Pons (tissue), 1 donor: ENCODE results near the gene CEP120.
A peak's percentile ranks its signal among the peaks of the same experiment; 100 is the strongest.
"Not testable (repeated sequence)": the region's sequence is repeated elsewhere in the genome, so short reads cannot be mapped to it uniquely, and the experiment has no call there.

ENCODE experiments used
- DNase-seq: peaks from one replicate; pipeline ENCODE4 v3.0.0-alpha.2; 2016; ENCODE audit warnings: low spot score

The CEP120 gene

GRCh38 chr5:123438902-123439301, 15.7 kb upstream of the CEP120 start:
- DNase-seq, result no peak

- DNase-seq, result no peak
Measured at GRCh38 chr5:123438244-123438643, 15.0 kb upstream of the CEP120 start.

GRCh38 chr5:123436201-123436600, 13.0 kb upstream of the CEP120 start:
- DNase-seq, result no peak

GRCh38 chr5:123434796-123435195, 11.6 kb upstream of the CEP120 start:
- DNase-seq, result no peak

DNA sequence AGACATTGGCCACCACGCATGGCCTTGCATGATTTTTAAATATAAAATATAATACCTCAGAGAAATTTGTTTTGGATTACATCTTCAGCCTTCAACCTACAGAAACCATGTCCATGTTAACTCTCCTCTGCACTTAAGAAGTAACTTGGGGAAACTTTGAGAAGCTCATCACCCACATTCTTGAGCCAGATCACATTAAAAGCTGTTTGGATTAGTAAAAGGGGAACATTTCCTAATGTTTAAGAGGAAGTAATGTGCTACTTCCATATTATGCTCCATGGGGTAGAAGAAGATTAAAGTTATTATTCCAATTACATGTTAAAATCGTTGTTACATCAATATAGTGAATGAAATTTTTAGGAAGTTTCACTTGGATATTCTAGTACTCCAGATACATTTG, 10.4 kb upstream of the CEP120 start:
- DNase-seq, result no peak

DNA sequence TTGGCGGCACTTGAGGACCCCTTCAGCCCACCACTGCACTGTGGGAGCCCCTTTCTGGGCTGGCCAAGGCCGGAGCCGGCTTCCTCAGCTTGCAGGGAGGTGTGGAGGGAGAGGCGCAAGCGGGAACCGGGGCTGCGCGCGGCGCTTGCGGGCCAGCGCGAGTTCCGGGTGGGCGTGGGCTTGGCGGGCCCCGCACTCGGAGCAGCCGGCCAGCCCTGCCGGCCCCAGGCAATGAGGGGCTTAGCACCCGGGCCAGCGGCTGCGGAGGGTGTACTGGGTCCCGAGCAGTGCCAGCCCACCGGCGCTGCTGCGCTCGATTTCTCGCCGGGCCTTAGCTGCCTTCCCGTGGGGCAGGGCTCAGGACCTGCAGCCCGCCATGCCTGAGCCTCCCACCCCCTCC, 7.2 kb upstream of the CEP120 start:
- DNase-seq, result not testable (repeated sequence)

DNA sequence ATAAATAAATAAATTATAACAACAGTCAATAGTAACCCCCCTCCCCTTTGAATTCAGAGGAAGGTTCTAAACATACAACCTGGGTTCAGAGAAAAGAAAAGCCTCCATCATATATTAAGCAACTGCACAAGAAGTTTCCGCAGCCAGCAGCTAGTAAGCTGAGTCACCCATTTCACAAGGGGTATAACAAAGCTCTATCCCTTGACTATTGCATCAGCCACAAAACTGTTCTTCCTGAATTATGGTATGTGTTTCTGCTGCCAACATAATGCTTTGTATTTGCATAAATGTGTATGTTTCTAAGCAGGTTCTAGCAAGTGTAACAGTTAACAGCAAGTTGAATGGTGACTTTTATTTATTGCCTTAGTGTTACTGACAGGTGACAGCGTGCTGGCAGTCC, 6.8 kb upstream of the CEP120 start:
- no peak for DNase-seq

DNA sequence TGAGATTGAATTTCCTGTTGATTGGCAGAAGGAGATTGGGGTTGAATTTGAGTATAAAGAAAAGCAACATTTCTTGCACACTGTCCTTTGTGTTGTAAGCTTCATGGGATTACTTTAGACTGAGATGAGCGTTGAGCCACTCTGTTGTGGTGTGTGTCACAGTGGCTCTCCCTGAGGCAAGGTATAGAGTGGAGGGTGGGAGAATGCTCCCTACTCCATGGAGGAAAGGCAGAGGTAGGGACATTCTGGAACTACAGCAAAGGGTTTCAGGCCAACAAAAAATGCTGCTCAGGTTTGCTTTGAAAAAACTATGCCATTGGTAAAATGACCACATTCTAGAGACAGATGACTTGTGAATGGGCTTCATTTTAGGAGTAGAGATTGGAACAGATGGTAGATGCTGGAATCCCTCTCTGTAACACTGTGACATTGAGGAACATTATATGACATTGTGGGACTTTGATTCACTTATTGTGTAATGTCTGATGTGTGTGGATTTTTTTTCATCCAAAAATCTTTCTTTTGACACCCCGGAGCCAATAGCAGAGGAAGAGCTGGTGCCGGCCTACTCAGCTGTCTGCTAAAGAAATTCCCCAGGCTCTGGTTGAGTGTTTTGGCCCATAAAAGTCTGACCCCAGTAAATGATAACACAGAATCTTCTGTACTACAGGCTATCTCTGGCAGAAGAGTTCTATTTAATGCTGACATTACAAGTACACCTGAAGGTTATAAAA, 6.2 kb upstream of the CEP120 start:
- DNase-seq, result no peak

GRCh38 chr5:123428521-123429220, 5.5 kb upstream of the CEP120 start:
- no peak for DNase-seq

DNA sequence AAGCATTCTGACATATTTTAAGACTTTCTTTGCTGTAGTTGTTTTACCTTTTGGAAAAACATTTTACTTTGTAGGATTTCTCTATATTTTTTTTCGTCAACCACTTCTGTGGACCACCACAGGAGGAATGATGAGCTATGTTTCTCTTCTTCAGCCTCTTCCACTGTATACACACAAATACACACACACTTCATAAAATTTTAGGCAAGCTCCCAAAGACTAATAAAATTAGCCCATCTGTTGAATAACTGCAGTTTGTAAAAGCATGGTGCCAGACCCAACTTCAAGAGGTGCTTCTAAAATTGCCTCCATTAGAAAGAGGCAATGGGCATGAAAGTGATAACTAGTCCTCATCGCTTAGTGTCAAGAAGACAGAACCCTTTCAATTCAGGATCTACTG, 4.1 kb upstream of the CEP120 start:
- DNase-seq, result no peak

GRCh38 chr5:123425431-123425830, 2.2 kb upstream of the CEP120 start:
- DNase-seq, result no peak

DNA sequence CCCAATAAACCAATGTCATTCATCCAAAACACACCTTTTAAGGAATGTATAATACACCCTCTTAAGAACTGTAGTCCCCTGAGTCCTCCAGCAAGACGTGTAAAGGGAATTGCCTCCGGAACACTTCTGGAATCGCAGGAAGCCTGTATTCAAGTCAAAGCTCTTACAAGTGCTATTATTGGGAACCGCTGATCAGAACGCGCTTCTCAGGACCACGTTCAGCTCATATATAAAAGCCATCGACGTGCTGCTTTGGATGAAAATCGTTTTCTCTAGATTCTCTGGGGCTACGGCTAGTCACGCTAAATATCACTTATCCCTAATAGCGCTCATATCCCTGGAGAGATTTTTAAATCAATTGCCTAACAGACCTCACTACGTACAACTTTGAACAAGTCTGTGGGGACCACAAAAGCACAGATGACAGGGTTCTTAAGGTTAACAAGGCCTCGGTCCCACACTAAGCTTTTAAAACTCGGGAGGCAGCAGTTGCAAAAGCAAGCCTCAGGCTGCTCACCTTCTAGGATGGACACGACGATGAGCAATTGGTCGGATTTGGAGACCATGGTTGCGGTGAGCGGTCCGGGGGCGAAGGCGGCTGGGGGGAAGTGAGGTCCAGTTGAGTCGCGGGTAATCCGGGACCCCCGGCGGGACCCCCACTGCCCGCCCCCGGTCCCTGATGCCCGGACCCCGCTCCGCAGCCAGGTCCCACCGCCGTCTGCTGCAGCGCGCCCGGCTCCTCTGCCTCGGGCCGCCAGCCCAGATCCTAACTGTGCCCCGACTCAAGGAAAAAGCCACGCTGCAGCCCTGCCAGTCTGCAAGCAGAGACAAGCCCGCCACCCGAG, 548 bp downstream of the CEP120 start:
- peak; percentile 49 for DNase-seq

DNA sequence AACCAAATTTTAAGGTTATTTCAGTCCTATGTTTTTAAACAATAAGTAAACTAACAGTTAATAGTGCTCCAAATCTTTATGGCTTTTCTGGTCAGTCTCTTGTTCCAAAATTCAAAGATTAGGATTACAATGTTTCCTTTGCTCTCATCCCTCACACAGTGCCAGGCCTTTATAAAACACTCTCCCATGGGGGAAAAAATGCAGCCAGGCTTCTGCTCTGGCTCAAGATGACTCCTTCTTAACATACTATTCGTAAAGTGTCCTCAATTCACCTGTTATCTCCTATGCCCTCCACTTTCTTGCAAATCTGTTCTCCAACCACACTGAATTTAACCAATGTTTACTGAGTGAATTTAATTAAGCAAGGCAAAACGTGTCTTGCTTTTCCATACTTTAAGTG, 1.4 kb downstream of the CEP120 start:
- peak; percentile 14 for DNase-seq

GRCh38 chr5:123414974-123415373, 8.2 kb downstream of the CEP120 start:
- no peak for DNase-seq

GRCh38 chr5:123412206-123412605, 11.0 kb downstream of the CEP120 start:
- DNase-seq, result no peak

DNA sequence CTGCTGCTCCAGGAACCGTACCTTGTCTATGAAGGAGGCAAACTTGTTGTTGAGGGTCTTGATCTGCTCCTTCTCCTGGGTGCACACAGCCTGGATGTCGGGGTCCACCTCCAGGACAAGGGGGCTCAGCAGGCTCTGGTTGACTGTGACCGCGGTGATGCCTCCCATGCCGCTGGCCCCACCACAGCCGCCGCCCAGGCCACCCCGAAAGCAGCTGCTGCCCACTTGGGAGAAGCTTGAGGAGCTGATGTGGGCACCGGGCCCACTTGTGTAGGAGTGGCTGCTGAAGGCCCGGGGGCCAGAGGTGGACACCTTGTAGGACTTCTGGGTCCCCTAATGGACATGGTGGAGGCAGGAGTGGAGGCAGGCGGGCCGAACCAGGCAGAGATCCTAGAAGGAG, 21.2 kb downstream of the CEP120 start:
- DNase-seq, result not testable (repeated sequence)

DNA sequence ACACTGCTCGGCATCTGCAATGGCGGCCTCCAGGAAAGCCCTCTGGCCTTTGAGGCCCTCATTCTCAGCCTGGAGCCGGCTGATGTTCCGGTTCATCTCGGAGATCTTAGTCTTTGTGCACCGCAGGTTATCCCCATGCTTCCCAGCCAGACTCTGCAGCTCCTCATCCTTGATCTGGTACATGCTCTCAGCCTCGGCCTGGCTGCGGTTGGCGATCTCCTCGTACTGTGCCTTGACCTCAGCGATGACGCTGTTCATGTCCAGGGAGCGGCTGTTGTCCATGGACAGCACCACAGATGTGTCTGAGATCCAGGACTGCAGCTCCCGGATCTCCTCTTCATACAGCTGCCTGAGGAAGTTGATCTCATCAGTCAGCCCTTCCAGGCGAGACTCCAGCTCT, 21.9 kb downstream of the CEP120 start:
- no peak for DNase-seq

DNA sequence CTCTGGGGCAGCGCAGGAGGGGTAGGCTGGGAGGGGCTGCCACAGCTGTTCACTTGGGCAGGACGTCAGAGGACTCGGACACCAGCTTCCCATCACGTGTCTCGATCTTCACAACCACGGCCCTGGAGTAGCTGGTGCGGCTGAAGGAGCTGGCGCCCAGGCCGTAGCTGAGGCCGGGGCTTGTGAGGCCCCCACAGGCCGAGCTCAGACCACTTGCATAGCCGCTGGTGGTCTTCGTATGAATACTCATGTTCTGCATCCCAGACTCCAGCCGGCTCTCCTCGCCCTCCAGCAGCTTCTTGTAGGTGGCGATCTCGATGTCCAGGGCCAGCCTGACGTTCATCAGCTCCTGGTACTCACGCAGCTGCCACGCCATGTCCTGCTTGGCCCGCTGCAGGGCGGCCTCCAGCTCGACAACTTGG, 22.3 kb downstream of the CEP120 start:
- not testable (repeated sequence) for DNase-seq

DNA sequence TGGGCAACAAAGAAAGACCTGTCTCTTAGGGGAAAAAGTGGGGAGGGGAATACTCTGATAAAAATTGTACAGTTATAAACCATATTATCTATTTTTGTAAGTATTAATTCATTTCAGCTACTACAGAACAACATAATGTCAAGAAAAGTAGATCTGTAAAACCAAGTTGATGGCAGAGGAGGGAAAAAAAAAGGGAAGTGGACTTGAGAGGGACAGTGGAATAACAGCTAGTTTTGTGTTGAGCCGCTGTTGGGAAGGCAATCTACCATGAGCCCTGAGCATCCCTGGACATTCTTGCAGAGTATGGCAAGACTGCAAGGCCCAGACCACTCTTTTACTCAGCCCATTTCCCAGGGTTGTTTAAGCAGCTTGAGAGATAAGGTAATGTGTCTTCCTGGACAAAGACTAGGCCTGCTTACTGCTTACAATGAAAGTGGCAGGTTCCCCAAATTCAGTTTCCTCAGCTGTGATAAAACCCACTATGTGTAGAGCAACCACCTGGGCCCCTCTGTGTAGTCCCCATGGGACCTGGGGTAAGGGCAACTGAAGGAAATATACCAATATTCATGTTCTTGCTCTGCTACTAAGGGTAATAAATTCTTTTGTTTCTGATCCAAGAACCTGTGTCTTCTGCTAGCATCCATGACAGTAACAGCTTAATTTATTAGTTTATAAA, 25.0 kb downstream of the CEP120 start:
- no peak for DNase-seq

- no peak for DNase-seq
Measured at GRCh38 chr5:123397538-123397937, 25.7 kb downstream of the CEP120 start.

DNA sequence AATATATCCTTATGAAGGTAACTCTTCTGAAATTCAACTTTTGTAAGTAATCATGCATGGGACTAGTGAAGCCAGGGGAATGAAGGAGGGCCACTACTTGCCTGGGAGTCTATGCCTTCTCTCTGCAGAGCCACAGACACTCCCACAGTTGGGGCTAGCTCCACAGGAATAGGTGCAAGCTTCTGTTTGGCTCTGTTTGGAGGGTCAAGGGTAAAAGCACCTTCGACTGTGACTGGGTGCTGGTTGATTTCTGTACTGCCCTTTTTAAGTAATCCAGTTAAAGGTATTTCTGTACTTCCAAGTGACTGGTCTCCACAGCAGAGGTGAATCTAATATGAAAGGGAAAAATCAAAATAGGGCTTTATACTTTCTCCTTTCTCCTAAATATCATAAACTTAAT, 32.2 kb downstream of the CEP120 start:
- DNase-seq, result no peak

- DNase-seq, result no peak
Measured at GRCh38 chr5:123389794-123390193, 33.4 kb downstream of the CEP120 start.
